Stomach (tissue), 9 donors: ENCODE measurements around the gene MRPS15. TPM values are rescaled to one million over a fixed set of nuclear protein-coding genes. Genes with fewer than 3 reads are reported as not detected.
"Not testable (repeated sequence)": the region's sequence is repeated elsewhere in the genome, so short reads cannot be mapped to it uniquely, and the experiment has no call there.

Experiments
- DNase-seq, 2 donors: peaks; one replicate each; pipeline versions ENCODE4 v3.0.0 to v3.0.0-alpha.2; 2013 to 2019
- H3K27ac ChIP-seq, 5 donors: fragments of 200-600 bp in 4 of 5; sonication (generic) in 4 of 5; one replicate each; pipeline ENCODE4 v1.5.1; 2013 to 2019; ENCODE audit warnings: mild to moderate bottlenecking in 1 of 5, moderate library complexity in 1 of 5
- H3K27me3 ChIP-seq, 3 donors: fragments of 200-600 bp; sonication (generic); one replicate each; pipeline ENCODE4 v1.5.1; 2017 to 2019; ENCODE audit warnings: mixed run types in 1 of 3
- H3K36me3 ChIP-seq, 4 donors: fragments of 200-600 bp; sonication (generic); 1 replicate in 3 of 4; 2 replicates in 1 of 4; pipeline ENCODE4 v1.5.1; 2016 to 2019
- H3K4me1 ChIP-seq, 4 donors: fragments of 200-600 bp; sonication (generic); one replicate each; pipeline ENCODE4 v1.5.1; 2016 to 2019
- H3K4me3 ChIP-seq, 4 donors: fragments of 200-600 bp; sonication (generic) in 3 of 4; one replicate each; pipeline ENCODE4 v1.5.1; 2016 to 2019; ENCODE audit warnings: mild to moderate bottlenecking in 1 of 4
- H3K9me3 ChIP-seq, 4 donors: fragments of 200-600 bp; sonication (generic); one replicate each; pipeline ENCODE4 v1.5.1; 2016 to 2019
- CTCF ChIP-seq, 7 experiments: fragments of 450-650 bp in 4 of 7; fragments of 200-600 bp in 3 of 7; sonication (generic) in 3 of 7; IDR thresholded peaks; one replicate each; pipeline ENCODE4 v1.5.1; 2016 to 2019; ENCODE audit warnings: antibody characterized with exemption in 7 of 7, control low read depth in 2 of 7, mild to moderate bottlenecking in 1 of 7
- EP300 ChIP-seq: sonication (generic); formaldehyde crosslinking; IDR thresholded peaks from one replicate; pipeline ENCODE4 v1.6.1; 2017; ENCODE audit warnings: antibody characterized with exemption
- POLR2A ChIP-seq, 4 donors: fragments of 450-650 bp; IDR thresholded peaks; one replicate each; pipeline ENCODE4 v1.6.1; 2016; ENCODE audit warnings: antibody characterized with exemption in 4 of 4, control low read depth in 2 of 4, mild to moderate bottlenecking in 1 of 4, moderate library complexity in 1 of 4
- POLR2AphosphoS5 ChIP-seq, 3 donors: sonication (generic); formaldehyde crosslinking; IDR thresholded peaks; one replicate each; pipeline ENCODE4 v1.6.1; 2016; ENCODE audit warnings: antibody characterized with exemption in 3 of 3
- WGBS, 5 donors: extraction: QIAGEN DNeasy Blood & Tissue Kit in 3 of 5; methylation state at CpG; one replicate each; pipeline versions ENCODE4 v1.1.5 to v1.1.7; 2013 to 2018; 5-methylcytosine and 5-hydroxymethylcytosine counted together
- intact Hi-C: fragments of 100-400 bp; cut with DNase I; formaldehyde crosslinking; loops from one replicate; pipeline ENCODE4 v1.15.1; 2023; ENCODE audit warnings: low total_unique reads
- polyA plus RNA-seq, 3 donors: library from polyadenylated mRNA; stranded (reverse); fragments of 200-250 nt; gene quantifications; one replicate each; pipeline ENCODE4 v1.2.3, GENCODE V29; 2013
- total RNA-seq, 5 donors: library from RNA; depleted of rRNA; stranded (reverse); fragments of >200 nt; gene quantifications; one replicate each; pipeline versions ENCODE4 v1.1.0 to v1.2.3, GENCODE V29; 2014 to 2016
- donor health status: healthy with polysubstance abuse.
- donor health status: Bipolar disorder and iron deficiency.
- donor health status: healthy.

The MRPS15 gene
- total and polyA plus RNA-seq, 8 donors, result 21.9 to 163 (median 91.9) TPM

- no peak for DNase-seq
- H3K4me1 ChIP-seq, result peaks cover 0 to 12% (median 7%) of the 10 kb centered on the region in 4 donors
- WGBS, 5 donors, result 75 to 92% (median 83%) methylated on average over 2 of the region's 2 CpGs
- intact Hi-C loops, result no loop called here
- TF ChIP-seq EP300 (no peak), POLR2AphosphoS5 (IDR thresholded peaks at IDR 0.05) (no peak), CTCF (IDR thresholded peaks at IDR 0.05) (no peak), POLR2A (IDR thresholded peaks at IDR 0.05) (no peak)
- no peak overlapping the region for H3K27ac ChIP-seq
- H3K27me3 ChIP-seq, result peaks cover 0 to 24% (median 0%) of the 10 kb centered on the region in 3 donors
- H3K9me3 ChIP-seq, result no peaks in the 10 kb centered on the region
- H3K36me3 ChIP-seq, result no peaks in the 10 kb centered on the region
- H3K4me3 ChIP-seq, result peak overlapping the region in 2 of 4 donors; percentile 31 to 35
These were observed 15.4 kb upstream of the MRPS15 start for GRCh38 chr1:36479505-36480051.

- H3K27me3 ChIP-seq, result peaks cover 0 to 20% (median 0%) of the 10 kb centered on the region in 3 donors
- H3K4me1 ChIP-seq, result peaks cover 0 to 11% (median 7%) of the 10 kb centered on the region in 4 donors
- H3K4me3 ChIP-seq, DNase-seq, H3K36me3 ChIP-seq, intact Hi-C loops, H3K27ac ChIP-seq, H3K9me3 ChIP-seq: not testable (repeated sequence)
- WGBS, 5 donors, result 81 to 93% (median 89%) methylated on average over 11 to 13 of the region's 13 CpGs
These were observed 13.4 kb upstream of the MRPS15 start for GRCh38 chr1:36477615-36478014.

GRCh38 chr1:36476945-36477344, 12.8 kb upstream of the MRPS15 start:
- Histone ChIP-seq H3K4me3 (no peak overlapping the region), H3K4me1 (peaks cover 0 to 5% (median 5%) of the 10 kb centered on the region in 4 donors), H3K27ac (no peak overlapping the region), H3K36me3 (peaks cover 0 to 3% (median 0%) of the 10 kb centered on the region in 4 donors), H3K27me3 (peaks cover 0 to 19% (median 0%) of the 10 kb centered on the region in 3 donors), H3K9me3 (no peaks in the 10 kb centered on the region)
- WGBS, 5 donors, result 77 to 82% (median 79%) methylated on average over 5 of the region's 5 CpGs
- no peak for DNase-seq
- intact Hi-C loops, result no loop called here
- TF ChIP-seq POLR2AphosphoS5 (IDR thresholded peaks at IDR 0.05) (no peak), EP300 (no peak), CTCF (IDR thresholded peaks at IDR 0.05) (no peak), POLR2A (IDR thresholded peaks at IDR 0.05) (no peak)

GRCh38 chr1:36475910-36476604, 11.9 kb upstream of the MRPS15 start:
- WGBS, 5 donors, result 78 to 93% (median 86%) methylated on average over 7 of the region's 7 CpGs
- Histone ChIP-seq H3K9me3 (no peaks in the 10 kb centered on the region), H3K36me3 (peaks cover 0 to 9% (median 0%) of the 10 kb centered on the region in 4 donors), H3K27me3 (peaks cover 0 to 10% (median 0%) of the 10 kb centered on the region in 3 donors), H3K27ac (no peak overlapping the region), H3K4me3 (no peak overlapping the region), H3K4me1 (no peaks in the 10 kb centered on the region)
- intact Hi-C loops, result no loop called here
- DNase-seq, result no peak
- TF ChIP-seq EP300, result no peak
- TF ChIP-seq POLR2A (IDR thresholded peaks at IDR 0.05), result no peak
- no peak for TF ChIP-seq POLR2AphosphoS5 (IDR thresholded peaks at IDR 0.05)
- no peak for TF ChIP-seq CTCF (IDR thresholded peaks at IDR 0.05)

- 64 to 81% (median 72%) methylated on average over 8 to 9 of the region's 9 CpGs for WGBS, 5 donors
- H3K27me3 ChIP-seq, result peaks cover 0 to 4% (median 0%) of the 10 kb centered on the region in 3 donors
- TF ChIP-seq POLR2A (IDR thresholded peaks at IDR 0.05) (no peak), CTCF (IDR thresholded peaks at IDR 0.05) (no peak), EP300 (no peak), POLR2AphosphoS5 (IDR thresholded peaks at IDR 0.05) (no peak)
- H3K9me3 ChIP-seq, result no peaks in the 10 kb centered on the region
- H3K27ac ChIP-seq, result peak overlapping the region in 1 of 5 donors; percentile 50
- no peak overlapping the region for H3K4me3 ChIP-seq
- intact Hi-C loops, result no loop called here
- DNase-seq, result no peak
- H3K4me1 ChIP-seq, result no peaks in the 10 kb centered on the region
- peaks cover 0 to 9% (median 0%) of the 10 kb centered on the region in 4 donors for H3K36me3 ChIP-seq
These were observed 11.2 kb upstream of the MRPS15 start for GRCh38 chr1:36475341-36475740.
